T-helper 2 cell treated with Interferon-gamma antibody and Interleukin-4, amounts not matched to agents 5 μg/mL and 100 μg/mL, for 36 hours (primary cell): Measurements from ENCODE around the gene PCP4L1.
"Not testable (repeated sequence)": the region's sequence is repeated elsewhere in the genome, so short reads cannot be mapped to it uniquely, and the experiment has no call there.

Experiments used
- DNase-seq: peaks from one replicate; pipeline ENCODE4 v3.0.0; 2021; ENCODE audit warnings: low spot score
- H3K27ac Mint-ChIP-seq: one replicate; pipeline ENCODE4 v1.8.0; 2021; ENCODE audit warnings: mild to moderate bottlenecking, mixed read lengths
- H3K27me3 Mint-ChIP-seq: one replicate; pipeline ENCODE4 v1.8.0; 2021; ENCODE audit warnings: low read depth, mixed read lengths
- H3K36me3 Mint-ChIP-seq: one replicate; pipeline ENCODE4 v1.8.0; 2021; ENCODE audit warnings: low read depth, mixed read lengths
- H3K4me1 Mint-ChIP-seq: one replicate; pipeline ENCODE4 v1.8.0; 2021; ENCODE audit warnings: low read depth, mixed read lengths
- H3K4me3 Mint-ChIP-seq: one replicate; pipeline ENCODE4 v1.8.0; 2022; ENCODE audit warnings: mild to moderate bottlenecking, moderate library complexity, mixed read lengths
- H3K9me3 Mint-ChIP-seq: one replicate; pipeline ENCODE4 v1.8.0; 2021; ENCODE audit warnings: mixed read lengths

The PCP4L1 gene

DNA sequence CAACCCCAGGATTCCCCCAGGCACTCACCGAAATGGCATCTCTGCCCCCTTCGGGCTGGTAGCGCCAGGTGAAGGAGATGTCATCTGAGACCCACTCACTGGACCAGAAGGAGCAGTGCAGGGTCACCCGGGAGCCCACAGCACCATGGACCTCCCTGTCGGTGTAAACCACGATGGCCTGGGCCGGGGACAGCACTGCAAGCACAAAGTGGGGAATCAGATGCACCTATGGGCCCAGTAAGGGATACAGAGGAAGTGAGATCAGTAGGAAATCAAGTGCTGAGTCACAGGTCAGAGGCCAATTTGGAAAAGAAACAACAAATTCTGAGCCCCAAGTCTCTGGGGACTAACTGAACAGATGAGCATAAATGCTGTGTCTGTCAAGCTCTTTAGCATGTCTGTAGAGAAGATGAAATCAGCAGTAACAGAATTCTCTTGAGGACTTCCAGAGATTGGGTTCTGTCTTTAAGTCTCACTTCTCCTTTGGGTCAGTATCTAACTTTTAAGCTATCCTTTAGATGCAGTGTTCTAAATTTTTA is 48.8 kb downstream of the PCP4L1 start:
- peaks cover 27% of the 10 kb centered on the region for H3K4me1 Mint-ChIP-seq
- DNase-seq, result peak; percentile 12
- H3K4me3 Mint-ChIP-seq, result no peak overlapping the region
- H3K36me3 Mint-ChIP-seq, result peaks cover 4% of the 10 kb centered on the region
- peak overlapping the region; percentile 32 for H3K27ac Mint-ChIP-seq
- H3K27me3 Mint-ChIP-seq, result peaks cover 10% of the 10 kb centered on the region
- H3K9me3 Mint-ChIP-seq, result no peaks in the 10 kb centered on the region

DNA sequence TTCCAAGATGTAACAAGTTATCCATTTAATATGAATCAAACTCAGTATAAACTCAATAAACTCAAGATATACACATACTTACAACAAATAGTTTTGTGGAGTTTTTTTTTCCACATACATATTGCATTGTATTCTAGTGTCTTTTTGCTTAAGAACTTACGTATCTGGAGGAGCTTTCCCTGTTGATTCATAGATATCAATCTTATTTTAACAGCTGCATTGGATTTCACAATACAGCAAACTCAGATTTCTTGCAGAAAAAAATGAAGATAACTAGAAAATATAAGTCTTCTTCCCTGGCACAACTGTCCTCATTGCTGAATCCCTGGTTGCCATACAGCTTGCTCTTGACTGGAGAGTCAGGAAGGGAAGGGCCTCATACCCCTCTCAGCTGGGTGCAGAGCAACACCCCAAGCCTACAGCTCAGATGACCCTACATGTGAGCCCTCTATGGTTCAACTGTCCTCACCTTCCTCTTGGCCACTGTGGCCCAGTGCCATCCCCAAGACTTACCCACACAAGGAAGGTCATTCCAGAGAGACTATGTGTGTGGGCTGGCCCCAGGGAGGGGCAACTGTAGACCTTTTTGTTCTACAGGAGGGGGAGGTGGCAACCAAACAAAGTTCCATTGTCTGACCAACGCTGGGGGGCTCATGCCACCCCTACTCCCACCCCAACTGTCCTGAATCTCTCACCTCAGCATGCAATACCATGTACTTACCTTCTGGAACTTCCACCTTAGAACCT is 49.5 kb downstream of the PCP4L1 start:
- Mint-ChIP-seq H3K4me3 (no peak overlapping the region), H3K27ac (peak overlapping the region; percentile 12)
- DNase-seq, result no peak

GRCh38 chr1:161309868-161310267 is 51.3 kb downstream of the PCP4L1 start, which contains the start of gene MPZ:
MPZ (minus strand) TSS chr1:161309968; CDS start chr1:161309905, 63 bp downstream.
- no peak for DNase-seq
- Mint-ChIP-seq H3K36me3 (peaks cover 2% of the 10 kb centered on the region), H3K9me3 (no peaks in the 10 kb centered on the region), H3K27me3 (peaks cover 10% of the 10 kb centered on the region), H3K27ac (no peak within 1 kb of the TSS), H3K4me1 (peaks cover 29% of the 10 kb centered on the region), H3K4me3 (no peak within 1 kb of the TSS)

More for the DNA sequence above, 49.5 kb downstream of the PCP4L1 start:
- Mint-ChIP-seq H3K4me1 (peaks cover 27% of the 10 kb centered on the region), H3K9me3 (no peaks in the 10 kb centered on the region), H3K36me3 (peaks cover 4% of the 10 kb centered on the region), H3K27me3 (peaks cover 10% of the 10 kb centered on the region)

DNA sequence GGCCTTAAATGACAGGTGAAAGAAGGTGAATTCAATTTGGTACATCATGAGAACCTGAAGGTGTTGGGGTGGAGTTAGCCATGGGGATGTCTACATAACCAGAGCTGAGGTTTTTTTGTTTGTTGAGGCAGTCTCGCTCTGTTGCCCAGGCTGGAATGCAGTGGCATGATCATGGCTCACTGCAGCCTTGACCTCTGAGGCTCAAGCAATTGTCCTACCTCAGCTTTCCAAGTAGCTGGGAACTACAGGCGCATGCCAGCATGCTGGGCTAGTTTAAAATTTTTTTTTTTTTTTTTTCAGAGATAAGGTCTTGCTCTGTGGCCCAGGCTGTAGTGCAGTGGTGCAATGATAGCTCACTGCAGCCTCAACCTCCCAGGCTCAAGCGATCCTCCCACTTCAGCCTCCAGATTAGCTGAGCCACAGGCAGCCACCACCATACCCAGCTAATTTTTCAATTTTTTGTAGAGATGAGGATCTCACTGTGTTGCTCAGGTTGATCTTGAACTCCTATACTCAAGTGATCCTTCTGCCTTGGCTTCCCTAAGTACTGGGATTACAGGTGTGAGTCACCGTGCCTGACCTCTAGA is 53.1 kb downstream of the PCP4L1 start:
- Mint-ChIP-seq H3K27ac (no peak overlapping the region), H3K4me1 (peaks cover 34% of the 10 kb centered on the region)

GRCh38 chr1:161313554-161314200 is 55.1 kb downstream of the PCP4L1 start:
- peaks cover 26% of the 10 kb centered on the region for H3K4me1 Mint-ChIP-seq
- no peaks in the 10 kb centered on the region for H3K9me3 Mint-ChIP-seq
- peak overlapping the region; percentile 99 for H3K4me3 Mint-ChIP-seq
- H3K27ac Mint-ChIP-seq, result peak overlapping the region; percentile 97
- peaks cover 8% of the 10 kb centered on the region for H3K27me3 Mint-ChIP-seq
- H3K36me3 Mint-ChIP-seq, result peaks cover 3% of the 10 kb centered on the region
- no peak for DNase-seq

More for the DNA sequence above, 53.1 kb downstream of the PCP4L1 start:
- Mint-ChIP-seq H3K27me3 (peaks cover 10% of the 10 kb centered on the region), H3K9me3 (no peaks in the 10 kb centered on the region), H3K36me3 (no peaks in the 10 kb centered on the region), H3K4me3 (no peak overlapping the region)
- DNase-seq, result no peak

DNA sequence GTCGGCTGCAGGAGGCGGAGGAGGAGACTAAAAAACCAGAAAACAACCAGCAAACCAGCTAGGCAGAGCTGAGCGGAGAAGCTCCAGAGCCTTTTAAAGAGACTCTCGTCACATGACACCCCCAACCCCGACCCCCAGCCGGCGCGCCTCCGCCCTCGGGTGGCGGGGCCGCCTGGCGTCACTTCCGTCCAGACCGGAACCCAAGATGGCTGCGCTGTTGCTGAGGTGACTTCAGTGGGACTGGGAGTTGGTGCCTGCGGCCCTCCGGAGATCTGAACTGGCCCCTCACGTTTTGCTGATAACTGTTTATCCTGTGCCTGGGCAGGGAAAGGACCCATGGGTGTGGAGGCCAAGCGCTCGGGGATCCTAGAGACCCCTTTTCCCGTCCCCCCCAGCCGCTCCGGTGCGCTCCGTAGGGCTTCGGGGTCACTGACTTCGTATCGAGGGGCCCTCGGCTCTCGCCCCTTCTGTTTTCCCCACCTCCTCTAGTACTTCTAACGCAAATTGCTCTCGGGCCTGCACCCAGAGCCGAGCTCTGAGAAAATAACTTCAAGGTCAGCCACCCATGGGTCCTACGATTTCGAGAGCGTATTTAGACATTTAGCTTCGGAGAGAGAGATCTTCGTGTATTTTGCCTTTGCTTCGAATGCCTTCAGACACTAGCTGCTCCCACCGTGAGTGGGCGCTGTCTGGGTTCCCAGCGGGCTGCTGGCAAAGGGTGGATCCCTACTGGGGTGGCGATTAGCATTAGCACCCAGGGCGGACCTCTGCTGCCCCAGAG is 55.8 kb downstream of the PCP4L1 start, which contains the start of gene SDHC:
Gene SDHC, plus strand, starts transcription at position 181 of the 781 bp plus-strand sequence. Its CDS starts 25 bp downstream, at position 206.
- Mint-ChIP-seq H3K27ac (peak within 1 kb of the TSS; percentile 97), H3K9me3 (no peaks in the 10 kb centered on the region), H3K4me1 (peaks cover 26% of the 10 kb centered on the region), H3K4me3 (peak within 1 kb of the TSS; percentile 99), H3K36me3 (peaks cover 3% of the 10 kb centered on the region), H3K27me3 (peaks cover 6% of the 10 kb centered on the region)
- peak; percentile 87 for DNase-seq

GRCh38 chr1:161315841-161316674 is 57.5 kb downstream of the PCP4L1 start:
- Mint-ChIP-seq H3K4me1 (peaks cover 26% of the 10 kb centered on the region), H3K4me3 (peak overlapping the region; percentile 99)
- H3K27me3 Mint-ChIP-seq, H3K27ac Mint-ChIP-seq, H3K36me3 Mint-ChIP-seq, H3K9me3 Mint-ChIP-seq, DNase-seq: not testable (repeated sequence)

GRCh38 chr1:161324020-161324419 is 65.5 kb downstream of the PCP4L1 start:
- Mint-ChIP-seq H3K4me3 (no peak overlapping the region), H3K9me3 (no peaks in the 10 kb centered on the region), H3K27me3 (no peaks in the 10 kb centered on the region), H3K4me1 (peaks cover 4% of the 10 kb centered on the region), H3K36me3 (peaks cover 22% of the 10 kb centered on the region), H3K27ac (no peak overlapping the region)
- no peak for DNase-seq

GRCh38 chr1:161330346-161330745 is 71.8 kb downstream of the PCP4L1 start:
- Mint-ChIP-seq H3K4me3 (no peak overlapping the region), H3K27me3 (no peaks in the 10 kb centered on the region), H3K36me3 (peaks cover 37% of the 10 kb centered on the region), H3K4me1 (no peaks in the 10 kb centered on the region), H3K9me3 (no peaks in the 10 kb centered on the region), H3K27ac (no peak overlapping the region)
- DNase-seq, result no peak

- Mint-ChIP-seq H3K4me1 (no peaks in the 10 kb centered on the region), H3K4me3 (no peak overlapping the region)
These were observed 74.6 kb downstream of the PCP4L1 start for GRCh38 chr1:161333166-161333565.

More at GRCh38 chr1:161333166-161333565, 74.6 kb downstream of the PCP4L1 start:
- Mint-ChIP-seq H3K9me3 (no peaks in the 10 kb centered on the region), H3K36me3 (peaks cover 35% of the 10 kb centered on the region), H3K27ac (no peak overlapping the region), H3K27me3 (no peaks in the 10 kb centered on the region)
- DNase-seq, result no peak
